Measurements from ENCODE around the gene HAND1.

Gene HAND1

GRCh38 chr5:154470947-154471870, 6.8 kb downstream of the HAND1 start:
- TF ChIP-seq, protein P1, sequence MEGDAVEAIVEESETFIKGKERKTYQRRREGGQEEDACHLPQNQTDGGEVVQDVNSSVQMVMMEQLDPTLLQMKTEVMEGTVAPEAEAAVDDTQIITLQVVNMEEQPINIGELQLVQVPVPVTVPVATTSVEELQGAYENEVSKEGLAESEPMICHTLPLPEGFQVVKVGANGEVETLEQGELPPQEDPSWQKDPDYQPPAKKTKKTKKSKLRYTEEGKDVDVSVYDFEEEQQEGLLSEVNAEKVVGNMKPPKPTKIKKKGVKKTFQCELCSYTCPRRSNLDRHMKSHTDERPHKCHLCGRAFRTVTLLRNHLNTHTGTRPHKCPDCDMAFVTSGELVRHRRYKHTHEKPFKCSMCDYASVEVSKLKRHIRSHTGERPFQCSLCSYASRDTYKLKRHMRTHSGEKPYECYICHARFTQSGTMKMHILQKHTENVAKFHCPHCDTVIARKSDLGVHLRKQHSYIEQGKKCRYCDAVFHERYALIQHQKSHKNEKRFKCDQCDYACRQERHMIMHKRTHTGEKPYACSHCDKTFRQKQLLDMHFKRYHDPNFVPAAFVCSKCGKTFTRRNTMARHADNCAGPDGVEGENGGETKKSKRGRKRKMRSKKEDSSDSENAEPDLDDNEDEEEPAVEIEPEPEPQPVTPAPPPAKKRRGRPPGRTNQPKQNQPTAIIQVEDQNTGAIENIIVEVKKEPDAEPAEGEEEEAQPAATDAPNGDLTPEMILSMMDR (IDR thresholded peaks at IDR 0.05), result no peak

DNA sequence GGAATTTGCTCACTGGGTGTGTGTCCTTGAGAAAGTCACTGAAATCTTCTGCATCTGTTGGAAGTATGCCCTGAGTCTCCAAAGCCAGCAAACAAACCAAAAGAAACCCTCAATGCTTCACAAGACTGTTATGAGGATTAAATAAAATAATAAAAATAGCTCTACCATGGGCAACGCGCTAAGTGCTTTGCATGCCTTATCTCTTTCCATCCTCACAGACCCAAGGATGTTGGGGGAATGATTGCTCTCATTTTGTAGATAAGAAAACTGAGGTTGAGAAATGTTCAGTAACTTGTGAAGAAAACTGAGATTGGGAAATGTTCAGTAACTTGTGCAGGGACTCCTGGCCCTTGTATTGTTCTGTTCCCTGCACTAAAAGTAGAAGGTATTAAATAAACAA, 7.9 kb downstream of the HAND1 start:
- TF ChIP-seq, protein P1 (IDR thresholded peaks at IDR 0.05), result no peak

GRCh38 chr5:154467655-154468354, 10.2 kb downstream of the HAND1 start:
- TF ChIP-seq, protein P1 (IDR thresholded peaks at IDR 0.05), result peak; percentile 89

GRCh38 chr5:154466671-154467070, 11.4 kb downstream of the HAND1 start:
- TF ChIP-seq, protein P1 (IDR thresholded peaks at IDR 0.05), result no peak

DNA sequence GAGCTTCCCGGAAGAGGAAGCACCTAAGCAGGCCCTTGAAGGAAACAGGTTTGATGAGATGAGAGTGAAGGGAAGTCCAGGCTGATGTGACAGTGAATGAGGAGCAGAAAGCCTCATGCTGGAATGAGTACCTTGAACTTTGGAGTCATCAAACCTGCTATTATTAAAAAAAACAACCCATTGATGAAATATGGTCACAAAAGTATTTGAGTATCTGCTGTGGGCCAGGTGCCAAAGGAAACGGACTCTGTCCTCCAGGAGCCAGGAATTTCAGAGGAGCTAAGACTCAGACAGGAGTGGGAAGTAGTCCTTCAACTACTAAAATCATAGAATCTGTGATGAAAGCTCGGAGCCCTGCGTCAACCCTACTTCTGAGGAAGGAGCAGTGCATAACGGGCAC, 11.9 kb downstream of the HAND1 start:
- TF ChIP-seq, protein P1 (IDR thresholded peaks at IDR 0.05), result no peak

GRCh38 chr5:154465169-154465568, 12.9 kb downstream of the HAND1 start:
- TF ChIP-seq, protein P1 (IDR thresholded peaks at IDR 0.05), result no peak

DNA sequence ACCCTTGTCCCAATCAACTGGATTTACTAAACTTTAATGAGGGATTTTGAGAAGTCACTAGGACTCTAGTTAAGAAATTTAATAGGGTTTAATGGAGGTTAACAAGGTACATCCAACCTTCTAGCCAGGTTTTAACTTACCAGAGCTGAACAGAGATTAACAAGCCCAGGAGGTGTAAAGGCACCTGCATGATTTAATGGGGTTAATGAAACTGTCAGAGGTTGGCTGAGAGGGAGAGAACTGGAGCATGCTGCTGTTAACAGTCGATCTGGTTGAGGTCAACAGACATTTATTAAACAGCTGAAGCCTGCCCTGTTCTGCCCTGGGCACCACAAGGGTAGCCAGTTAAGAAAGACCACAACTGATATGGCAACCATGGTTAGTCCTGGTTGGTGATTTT, 13.6 kb downstream of the HAND1 start:
- TF ChIP-seq, protein P1 (IDR thresholded peaks at IDR 0.05), result no peak
